GM18508 (cell line): ENCODE results near the gene TCF21.
A peak's percentile ranks its signal among the peaks of the same experiment; 100 is the strongest.

Experiments
- ATAC-seq: cut with Tn5 transposase; IDR thresholded peaks from one replicate; pipeline ENCODE4 v1.9.1; 2021; ENCODE audit warnings: moderate number of reproducible peaks; ENCODE audit not compliant: insufficient read depth, unreplicated experiment

Gene TCF21

GRCh38 chr6:133887880-133888230, 1.1 kb upstream of the TCF21 start:
- no peak for ATAC-seq

- ATAC-seq = no peak
Measured at GRCh38 chr6:133889557-133890403, 867 bp downstream of the TCF21 start.

- no peak for ATAC-seq
Measured at GRCh38 chr6:133890711-133891148, 1.8 kb downstream of the TCF21 start.

GRCh38 chr6:133891149-133891926, 2.4 kb downstream of the TCF21 start:
- no peak for ATAC-seq

GRCh38 chr6:133891927-133892812, 3.3 kb downstream of the TCF21 start:
- no peak for ATAC-seq

- no peak for ATAC-seq
Measured at GRCh38 chr6:133892813-133893691, 4.1 kb downstream of the TCF21 start.

GRCh38 chr6:133893946-133894345, 5.0 kb downstream of the TCF21 start:
- ATAC-seq = no peak

- no peak for ATAC-seq
Measured at GRCh38 chr6:133894369-133894768, 5.5 kb downstream of the TCF21 start.

- no peak for ATAC-seq
Measured at GRCh38 chr6:133894795-133895358, 6.0 kb downstream of the TCF21 start.

GRCh38 chr6:133895573-133896343, 6.8 kb downstream of the TCF21 start:
- no peak for ATAC-seq

GRCh38 chr6:133896344-133896721, 7.4 kb downstream of the TCF21 start:
- no peak for ATAC-seq

GRCh38 chr6:133898263-133898662, 9.3 kb downstream of the TCF21 start:
- ATAC-seq = no peak

GRCh38 chr6:133899556-133899955, 10.6 kb downstream of the TCF21 start:
- ATAC-seq = no peak

GRCh38 chr6:133903855-133904254, 14.9 kb downstream of the TCF21 start:
- no peak for ATAC-seq

GRCh38 chr6:133906050-133906449, 17.1 kb downstream of the TCF21 start:
- no peak for ATAC-seq

- ATAC-seq = peak; percentile 61
Measured at GRCh38 chr6:133916650-133917151, 27.8 kb downstream of the TCF21 start.

- no peak for ATAC-seq
Measured at GRCh38 chr6:133917781-133918180, 28.9 kb downstream of the TCF21 start.

- no peak for ATAC-seq
Measured at GRCh38 chr6:133918208-133918930, 29.5 kb downstream of the TCF21 start.
